ENCODE results near the gene PCED1A.

PCED1A gene

GRCh38 chr20:2859330-2860121, 19.1 kb upstream of the PCED1A start:
- no peak overlapping the region for H3K4me3 ChIP-seq (replicated peaks; ENCODE audit: insufficient read depth, low read length)
- TF ChIP-seq POLR2AphosphoS5 (IDR thresholded peaks at IDR 0.05; ENCODE audit: low read depth) (no peak), CTCF (IDR thresholded peaks at IDR 0.05; ENCODE audit: insufficient read depth, low read length) (no peak), SPI1 (IDR thresholded peaks at IDR 0.05; ENCODE audit: borderline replicate concordance, low read depth) (no peak), GABPA (IDR thresholded peaks at IDR 0.05; ENCODE audit: low read depth) (no peak), REST (IDR thresholded peaks at IDR 0.05; ENCODE audit: insufficient replicate concordance, low read depth) (no peak)
- no peak for DNase-seq (ENCODE audit: low read depth in 1 of 2, low spot score in 1 of 2)
- H3K27me3 ChIP-seq (ENCODE audit: insufficient read depth, poor library complexity, severe bottlenecking), result no peaks in the 10 kb centered on the region
- H3K27ac ChIP-seq (replicated peaks), result no peak overlapping the region

- DNase-seq (ENCODE audit: low read depth in 1 of 2, low spot score in 1 of 2), result no peak
- Histone ChIP-seq H3K27ac (replicated peaks) (no peak overlapping the region), H3K27me3 (ENCODE audit: insufficient read depth, poor library complexity, severe bottlenecking) (no peaks in the 10 kb centered on the region), H3K4me3 (replicated peaks; ENCODE audit: insufficient read depth, low read length) (no peak overlapping the region)
- TF ChIP-seq SPI1 (IDR thresholded peaks at IDR 0.05; ENCODE audit: borderline replicate concordance, low read depth) (no peak), CTCF (IDR thresholded peaks at IDR 0.05; ENCODE audit: insufficient read depth, low read length) (no peak), GABPA (IDR thresholded peaks at IDR 0.05; ENCODE audit: low read depth) (no peak), REST (IDR thresholded peaks at IDR 0.05; ENCODE audit: insufficient replicate concordance, low read depth) (no peak), POLR2AphosphoS5 (IDR thresholded peaks at IDR 0.05; ENCODE audit: low read depth) (no peak)
Measured at GRCh38 chr20:2858591-2858990, 18.1 kb upstream of the PCED1A start.

GRCh38 chr20:2851086-2851485, 10.6 kb upstream of the PCED1A start:
- Histone ChIP-seq H3K27me3 (ENCODE audit: insufficient read depth, poor library complexity, severe bottlenecking) (no peaks in the 10 kb centered on the region), H3K27ac (replicated peaks) (no peak overlapping the region), H3K4me3 (replicated peaks; ENCODE audit: insufficient read depth, low read length) (no peak overlapping the region)
- TF ChIP-seq CTCF (IDR thresholded peaks at IDR 0.05; ENCODE audit: insufficient read depth, low read length) (no peak), POLR2AphosphoS5 (IDR thresholded peaks at IDR 0.05; ENCODE audit: low read depth) (no peak), GABPA (IDR thresholded peaks at IDR 0.05; ENCODE audit: low read depth) (no peak), SPI1 (IDR thresholded peaks at IDR 0.05; ENCODE audit: borderline replicate concordance, low read depth) (no peak), REST (IDR thresholded peaks at IDR 0.05; ENCODE audit: insufficient replicate concordance, low read depth) (no peak)
- DNase-seq (ENCODE audit: low read depth in 1 of 2, low spot score in 1 of 2), result no peak
